ENCODE data around the gene CENPT. TPM values are rescaled to one million over a fixed set of nuclear protein-coding genes. Genes with fewer than 3 reads are reported as not detected.

Gene CENPT
- total and polyA plus RNA-seq, 2 of the 13 experiments (the other 11 are each of a cell fraction or from before 2014, with no cell fraction given) = 40.9 to 43.3 TPM

DNA sequence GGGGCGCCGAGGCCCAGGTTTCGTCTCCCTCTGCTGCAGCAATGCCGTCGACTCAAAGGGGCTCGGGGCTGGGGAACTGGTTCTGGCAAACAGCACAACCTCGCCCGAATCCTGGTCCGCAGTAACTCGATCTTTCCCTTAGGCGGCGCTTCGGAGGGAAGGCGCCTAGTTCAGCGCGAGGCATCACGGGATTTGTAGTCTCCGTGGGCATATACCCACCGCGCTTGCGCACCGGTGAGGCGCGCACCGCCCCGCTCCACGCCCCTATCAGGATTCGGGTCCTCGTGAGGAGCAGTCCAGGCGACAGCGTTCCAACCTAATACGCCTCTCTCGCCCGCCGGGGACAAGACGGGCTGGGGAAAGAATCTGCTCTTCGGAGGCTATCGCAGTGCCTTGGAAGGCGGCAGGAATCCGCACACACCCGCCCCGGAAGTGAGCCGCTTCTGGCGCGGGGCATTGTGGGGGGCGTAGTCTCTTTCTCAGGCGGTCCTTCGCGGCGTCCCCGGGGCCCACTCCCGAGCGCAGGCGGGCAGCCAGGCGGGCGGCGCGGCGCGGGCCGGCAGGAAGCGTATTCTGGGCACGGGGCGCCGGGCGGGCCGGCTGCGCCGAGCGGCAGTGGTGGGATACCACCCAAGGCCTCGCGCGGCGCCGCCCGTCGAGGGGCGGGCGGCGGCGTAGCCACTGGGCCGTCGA lies 5.5 kb downstream of the CENPT start, which contains the start of gene THAP11 (continued):
- TF ChIP-seq ZNF142 (CRISPR knock-in tag; IDR thresholded peaks at IDR 0.05) (0 out of 2 replicates have a peak, but pooled peaks have one; percentile 25), ZIK1 (CRISPR knock-in tag; IDR thresholded peaks at IDR 0.05; ENCODE audit: borderline replicate concordance, low read depth) (no peak), MBD4 (IDR thresholded peaks at IDR 0.05; ENCODE audit: borderline replicate concordance, low read length) (no peak), THAP11 (CRISPR knock-in tag; IDR thresholded peaks at IDR 0.05) (peak; percentile 97), ZNF839 (CRISPR knock-in tag; IDR thresholded peaks at IDR 0.05; ENCODE audit: borderline replicate concordance) (peak; percentile 94), EZH2 (conservative IDR thresholded peaks at IDR 0.05; ENCODE audit: low read depth, low read length) (no peak), MLX (CRISPR knock-in tag; IDR thresholded peaks at IDR 0.05) (no peak), POGK (CRISPR knock-in tag; conservative IDR thresholded peaks at IDR 0.05) (peak; percentile 49; the same call in 1 of the 2 replicates), ZNF230 (CRISPR knock-in tag; IDR thresholded peaks at IDR 0.05) (no peak), KDM5B (CRISPR knock-in tag; IDR thresholded peaks at IDR 0.05; ENCODE audit: borderline replicate concordance) (no peak; the same call in 1 of the 2 replicates), ZMYM4 (CRISPR knock-in tag; IDR thresholded peaks at IDR 0.05) (peak; percentile 67), CC2D1A (CRISPR knock-in tag; IDR thresholded peaks at IDR 0.05) (0 out of 2 replicates have a peak, but pooled peaks have one; percentile 67), ARNTL (CRISPR knock-in tag; IDR thresholded peaks at IDR 0.05) (no peak), ZSCAN20 (CRISPR knock-in tag; IDR thresholded peaks at IDR 0.05; ENCODE audit: borderline replicate concordance) (no peak), SIX4 (CRISPR knock-in tag; IDR thresholded peaks at IDR 0.05) (peak; percentile 70)
- TF ChIP-seq, protein P1, sequence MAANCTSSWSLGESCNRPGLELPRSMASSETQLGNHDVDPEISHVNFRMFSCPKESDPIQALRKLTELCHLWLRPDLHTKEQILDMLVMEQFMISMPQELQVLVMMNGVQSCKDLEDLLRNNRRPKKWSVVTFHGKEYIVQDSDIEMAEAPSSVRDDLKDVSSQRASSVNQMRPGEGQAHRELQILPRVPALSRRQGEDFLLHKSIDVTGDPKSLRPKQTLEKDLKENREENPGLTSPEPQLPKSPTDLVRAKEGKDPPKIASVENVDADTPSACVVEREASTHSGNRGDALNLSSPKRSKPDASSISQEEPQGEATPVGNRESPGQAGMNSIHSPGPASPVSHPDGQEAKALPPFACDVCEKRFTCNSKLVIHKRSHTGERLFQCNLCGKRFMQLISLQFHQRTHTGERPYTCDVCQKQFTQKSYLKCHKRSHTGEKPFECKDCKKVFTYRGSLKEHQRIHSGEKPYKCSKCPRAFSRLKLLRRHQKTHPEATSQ (CRISPR knock-in tag; IDR thresholded peaks at IDR 0.05; ENCODE audit: borderline replicate concordance) = 0 out of 2 replicates have a peak, but pooled peaks have one; percentile 15
- TF ChIP-seq, protein P2, sequence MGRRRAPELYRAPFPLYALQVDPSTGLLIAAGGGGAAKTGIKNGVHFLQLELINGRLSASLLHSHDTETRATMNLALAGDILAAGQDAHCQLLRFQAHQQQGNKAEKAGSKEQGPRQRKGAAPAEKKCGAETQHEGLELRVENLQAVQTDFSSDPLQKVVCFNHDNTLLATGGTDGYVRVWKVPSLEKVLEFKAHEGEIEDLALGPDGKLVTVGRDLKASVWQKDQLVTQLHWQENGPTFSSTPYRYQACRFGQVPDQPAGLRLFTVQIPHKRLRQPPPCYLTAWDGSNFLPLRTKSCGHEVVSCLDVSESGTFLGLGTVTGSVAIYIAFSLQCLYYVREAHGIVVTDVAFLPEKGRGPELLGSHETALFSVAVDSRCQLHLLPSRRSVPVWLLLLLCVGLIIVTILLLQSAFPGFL (CRISPR knock-in tag; IDR thresholded peaks at IDR 0.05) = no peak
